ENCODE measurements around the gene TENT5C.

GRCh38 chr1:117671781-117672501, 66.1 kb downstream of the TENT5C start:
- TF ChIP-seq CHD2 (IDR thresholded peaks at IDR 0.05; ENCODE audit: borderline replicate concordance, low read depth, low read length) (no peak), POLR2AphosphoS5 (IDR thresholded peaks at IDR 0.05; ENCODE audit: low read length) (no peak), ESRRA (IDR thresholded peaks at IDR 0.05; ENCODE audit: low read length) (no peak), CEBPZ (IDR thresholded peaks at IDR 0.05; ENCODE audit: low read depth, low read length) (no peak), MEF2A (IDR thresholded peaks at IDR 0.05; ENCODE audit: insufficient read depth, low read depth, low read length) (no peak), TCF3 (IDR thresholded peaks at IDR 0.05; ENCODE audit: borderline replicate concordance, insufficient read depth, low read depth, low read length) (no peak), CTCF (IDR thresholded peaks at IDR 0.05 in 2 of 3, conservative IDR thresholded peaks at IDR 0.05 in 1 of 3; ENCODE audit: control insufficient read depth in 2 of 3, extremely low read depth in 1 of 3, insufficient read depth in 1 of 3, low read depth in 3 of 3, low read length in 3 of 3) (no peak)

All from GM12878 (cell line).